Right lobe of liver (tissue), 4 donors: ENCODE results near the gene GALNTL6.

ENCODE experiments used
- POLR2A ChIP-seq: fragments of 450-650 bp; IDR thresholded peaks from one replicate; pipeline ENCODE4 v1.6.1; 2017; ENCODE audit warnings: antibody characterized with exemption, mild to moderate bottlenecking
- TF ChIP-seq, protein P1 (sequence below), 4 donors: fragments of 200-600 bp in 3 of 4; fragments of 450-650 bp in 1 of 4; IDR thresholded peaks; one replicate each; pipeline versions ENCODE4 v1.5.1 to v1.8.0; 2016 to 2022; ENCODE audit warnings: antibody characterized with exemption in 4 of 4, mild to moderate bottlenecking in 2 of 4
- donor health status: DM: no; HTN: no; CAD: no.
- donor health status: DM: no; HTN: no; CAD: no.
- donor health status: DM: no; HTN: yes; CAD: no.

DNA sequence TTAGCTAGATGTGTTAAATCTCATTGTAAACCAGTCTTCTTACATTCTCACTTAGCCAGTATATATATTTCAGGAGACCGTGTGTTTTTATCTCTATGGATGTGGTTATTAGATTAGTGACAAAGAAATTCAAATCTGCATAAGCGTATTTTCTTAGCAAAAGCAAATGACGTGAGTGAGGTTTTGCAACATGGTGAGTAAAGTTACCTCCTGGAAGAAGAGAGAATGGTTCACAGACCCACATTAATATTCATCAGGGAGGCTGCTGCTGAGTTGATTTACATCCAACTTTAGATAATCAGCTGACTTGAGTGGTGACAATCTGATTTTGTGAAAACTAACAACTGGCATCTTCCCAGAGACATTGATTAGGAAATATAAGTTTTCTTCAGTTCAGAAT, 765.5 kb downstream of the GALNTL6 start:
- TF ChIP-seq, protein P1, sequence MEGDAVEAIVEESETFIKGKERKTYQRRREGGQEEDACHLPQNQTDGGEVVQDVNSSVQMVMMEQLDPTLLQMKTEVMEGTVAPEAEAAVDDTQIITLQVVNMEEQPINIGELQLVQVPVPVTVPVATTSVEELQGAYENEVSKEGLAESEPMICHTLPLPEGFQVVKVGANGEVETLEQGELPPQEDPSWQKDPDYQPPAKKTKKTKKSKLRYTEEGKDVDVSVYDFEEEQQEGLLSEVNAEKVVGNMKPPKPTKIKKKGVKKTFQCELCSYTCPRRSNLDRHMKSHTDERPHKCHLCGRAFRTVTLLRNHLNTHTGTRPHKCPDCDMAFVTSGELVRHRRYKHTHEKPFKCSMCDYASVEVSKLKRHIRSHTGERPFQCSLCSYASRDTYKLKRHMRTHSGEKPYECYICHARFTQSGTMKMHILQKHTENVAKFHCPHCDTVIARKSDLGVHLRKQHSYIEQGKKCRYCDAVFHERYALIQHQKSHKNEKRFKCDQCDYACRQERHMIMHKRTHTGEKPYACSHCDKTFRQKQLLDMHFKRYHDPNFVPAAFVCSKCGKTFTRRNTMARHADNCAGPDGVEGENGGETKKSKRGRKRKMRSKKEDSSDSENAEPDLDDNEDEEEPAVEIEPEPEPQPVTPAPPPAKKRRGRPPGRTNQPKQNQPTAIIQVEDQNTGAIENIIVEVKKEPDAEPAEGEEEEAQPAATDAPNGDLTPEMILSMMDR (IDR thresholded peaks at IDR 0.05), result no peak
- TF ChIP-seq POLR2A, result no peak
